Neuronal stem cell (in vitro differentiated cells): ENCODE measurements around the gene ARHGEF33.

Source experiments
- DNase-seq: peaks from one replicate; pipeline ENCODE4 v3.0.0-alpha.2; 2013; ENCODE audit warnings: low spot score
- H2AFZ ChIP-seq: one replicate; pipeline ENCODE4 v1.6.1; 2013; ENCODE audit warnings: mild to moderate bottlenecking, low read length, inconsistent platforms
- H2AK5ac ChIP-seq: 2 replicates; pipeline ENCODE4 v1.6.1; 2013; ENCODE audit warnings: low read depth, mild to moderate bottlenecking, inconsistent platforms, low read length, moderate library complexity, mixed read lengths
- H2BK120ac ChIP-seq: 2 replicates; pipeline ENCODE4 v1.6.1; 2013; ENCODE audit warnings: low read depth, mild to moderate bottlenecking, inconsistent platforms, low read length, moderate library complexity, mixed read lengths
- H2BK12ac ChIP-seq: one replicate; pipeline ENCODE4 v1.6.1; 2013; ENCODE audit warnings: low read length, inconsistent platforms
- H2BK15ac ChIP-seq: 2 replicates; pipeline ENCODE4 v1.6.1; 2013; ENCODE audit warnings: mild to moderate bottlenecking, low read length, inconsistent platforms, mixed read lengths
- H2BK5ac ChIP-seq: one replicate; pipeline ENCODE4 v1.6.1; 2013; ENCODE audit warnings: inconsistent platforms, mild to moderate bottlenecking, low read length, moderate library complexity
- H3K14ac ChIP-seq: one replicate; pipeline ENCODE4 v1.6.1; 2013; ENCODE audit warnings: low read length, inconsistent platforms
- H3K18ac ChIP-seq: 2 replicates; pipeline ENCODE4 v1.6.1; 2013; ENCODE audit warnings: low read length, inconsistent platforms
- H3K23ac ChIP-seq: 2 replicates; pipeline ENCODE4 v1.6.1; 2013; ENCODE audit warnings: low read depth, mild to moderate bottlenecking, mixed read lengths, low read length, inconsistent platforms; ENCODE audit not compliant: poor library complexity
- H3K27ac ChIP-seq: replicated peaks from 3 replicates; pipeline ENCODE4 v1.5.1; 2013; ENCODE audit warnings: low read length, inconsistent platforms
- H3K27me3 ChIP-seq, 3 experiments: 2 replicates each; pipeline ENCODE4 v1.6.1; 2013; ENCODE audit warnings: low read length in 3 of 3, mild to moderate bottlenecking in 2 of 3, inconsistent platforms in 1 of 3, low read depth in 1 of 3, mixed read lengths in 1 of 3, moderate library complexity in 1 of 3; ENCODE audit not compliant: control insufficient read depth in 3 of 3, insufficient read depth in 3 of 3
- H3K36me3 ChIP-seq, 2 donors: replicated peaks in 1 of 2; 2 replicates each; pipeline ENCODE4 v1.6.1; 2013; ENCODE audit warnings: low read length in 2 of 2; ENCODE audit not compliant: control insufficient read depth in 2 of 2, insufficient read depth in 2 of 2
- H3K4ac ChIP-seq: 2 replicates; pipeline ENCODE4 v1.6.1; 2013; ENCODE audit warnings: inconsistent platforms, mild to moderate bottlenecking, low read length, moderate library complexity
- H3K4me1 ChIP-seq, 2 donors: 1 replicate in 1 of 2; 2 replicates in 1 of 2; pipeline ENCODE4 v1.6.1; 2013; ENCODE audit warnings: low read length in 2 of 2, low read depth in 1 of 2; ENCODE audit not compliant: control insufficient read depth in 2 of 2, insufficient read depth in 1 of 2
- H3K4me2 ChIP-seq: one replicate; pipeline ENCODE4 v1.6.1; 2013; ENCODE audit warnings: mild to moderate bottlenecking, low read length, inconsistent platforms; ENCODE audit not compliant: insufficient read depth, poor library complexity, severe bottlenecking
- H3K4me3 ChIP-seq, 2 donors: 2 replicates each; pipeline ENCODE4 v1.5.1; 2013; ENCODE audit warnings: low read length in 2 of 2, mild to moderate bottlenecking in 2 of 2, inconsistent platforms in 1 of 2, moderate library complexity in 1 of 2
- H3K79me1 ChIP-seq: one replicate; pipeline ENCODE4 v1.6.1; 2013; ENCODE audit warnings: low read depth, mild to moderate bottlenecking, inconsistent platforms, low read length, moderate library complexity
- H3K9ac ChIP-seq: one replicate; pipeline ENCODE4 v1.6.1; 2013; ENCODE audit warnings: mild to moderate bottlenecking, low read depth, low read length, inconsistent platforms; ENCODE audit not compliant: poor library complexity
- H3K9me3 ChIP-seq, 2 donors: replicated peaks in 1 of 2; 2 replicates each; pipeline versions ENCODE3 to v1.6.1; 2013; ENCODE audit warnings: low read length in 2 of 2, mild to moderate bottlenecking in 2 of 2, inconsistent platforms in 1 of 2, low read depth in 1 of 2, mixed read lengths in 1 of 2, moderate library complexity in 1 of 2; ENCODE audit not compliant: control insufficient read depth in 2 of 2, insufficient read depth in 1 of 2
- H4K8ac ChIP-seq: one replicate; pipeline ENCODE4 v1.6.1; 2013; ENCODE audit warnings: low read depth, mild to moderate bottlenecking, inconsistent platforms, low read length, moderate library complexity
- H4K91ac ChIP-seq: one replicate; pipeline ENCODE4 v1.6.1; 2013; ENCODE audit warnings: low read length, low read depth, mild to moderate bottlenecking, inconsistent platforms; ENCODE audit not compliant: poor library complexity
- WGBS, 2 donors: extraction: QIAGEN DNeasy Blood & Tissue Kit; methylation state at CpG; one replicate each; pipeline ENCODE4 v1.1.7; 2013; ENCODE audit warnings: missing lambda C conversion rate in 2 of 2, mixed read lengths in 1 of 2; ENCODE audit not compliant: insufficient read length in 2 of 2, insufficient replicate concordance in 1 of 2; ENCODE audit errors: extremely low coverage in 2 of 2; 5-methylcytosine and 5-hydroxymethylcytosine counted together

ARHGEF33 gene

GRCh38 chr2:38887347-38887746 is 2.3 kb upstream of the ARHGEF33 start:
- H3K27me3 ChIP-seq = no peaks in the 10 kb centered on the region
- WGBS, 2 donors = no CpG with 5 or more reads among the region's 4 CpGs

GRCh38 chr2:38887902-38888554 is 1.6 kb upstream of the ARHGEF33 start:
- Histone ChIP-seq H3K79me1 (no peaks in the 10 kb centered on the region), H2BK15ac (no peak overlapping the region), H3K4me2 (no peak overlapping the region), H4K91ac (no peak overlapping the region), H3K36me3 (no peaks in the 10 kb centered on the region), H2BK5ac (no peak overlapping the region), H2AK5ac (no peak overlapping the region), H2BK120ac (no peak overlapping the region), H3K9me3 (no peaks in the 10 kb centered on the region), H2AFZ (no peak overlapping the region), H3K27me3 (no peaks in the 10 kb centered on the region), H3K14ac (no peak overlapping the region), H3K4ac (no peak overlapping the region), H3K4me1 (no peaks in the 10 kb centered on the region), H3K27ac (no peak overlapping the region), H3K4me3 (no peak overlapping the region), H3K23ac (no peak overlapping the region), H3K9ac (no peak overlapping the region), H4K8ac (no peak overlapping the region), H2BK12ac (no peak overlapping the region), H3K18ac (no peak overlapping the region)
- no peak for DNase-seq
- WGBS, 2 donors = no CpG with 5 or more reads among the region's 1 CpG

More at GRCh38 chr2:38887347-38887746, 2.3 kb upstream of the ARHGEF33 start:
- Histone ChIP-seq H3K4me3 (no peak overlapping the region), H3K4me2 (no peak overlapping the region), H3K36me3 (no peaks in the 10 kb centered on the region), H2BK5ac (no peak overlapping the region), H3K79me1 (no peaks in the 10 kb centered on the region), H3K9ac (no peak overlapping the region), H2BK12ac (no peak overlapping the region), H4K8ac (no peak overlapping the region), H3K4ac (no peak overlapping the region), H2BK15ac (no peak overlapping the region), H3K18ac (no peak overlapping the region), H2BK120ac (no peak overlapping the region), H2AFZ (no peak overlapping the region), H3K14ac (no peak overlapping the region), H3K9me3 (no peaks in the 10 kb centered on the region), H3K23ac (no peak overlapping the region), H3K27ac (no peak overlapping the region), H3K4me1 (no peaks in the 10 kb centered on the region), H2AK5ac (no peak overlapping the region), H4K91ac (no peak overlapping the region)
- DNase-seq = no peak

DNA sequence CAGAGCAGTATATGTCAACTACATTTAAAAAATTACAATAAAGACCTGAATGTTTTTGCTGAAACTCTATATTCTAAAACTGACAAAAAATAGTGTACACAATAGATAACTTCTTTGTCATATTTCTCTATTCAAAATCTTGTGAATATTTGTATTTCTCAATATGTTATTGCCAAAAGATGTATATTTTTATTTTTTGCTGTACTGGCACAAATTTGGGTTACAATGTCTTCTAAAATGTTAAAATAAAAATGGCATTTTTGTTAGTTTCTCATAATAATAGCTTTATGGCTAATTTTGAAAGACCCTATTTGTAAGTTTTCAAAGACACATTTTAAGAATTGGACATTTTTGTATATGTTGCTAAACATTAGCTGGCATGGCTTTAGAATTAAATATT is 630 bp upstream of the ARHGEF33 start:
- H2BK12ac ChIP-seq = no peak overlapping the region
- H3K27me3 ChIP-seq = no peaks in the 10 kb centered on the region
- no peaks in the 10 kb centered on the region for H3K36me3 ChIP-seq
- no peak overlapping the region for H4K91ac ChIP-seq
- H3K79me1 ChIP-seq = no peaks in the 10 kb centered on the region
- H3K4me3 ChIP-seq = no peak overlapping the region
- no peak overlapping the region for H2BK15ac ChIP-seq
- no peak overlapping the region for H2BK120ac ChIP-seq
- H2AK5ac ChIP-seq = no peak overlapping the region
- no peak overlapping the region for H2AFZ ChIP-seq
- H3K4me2 ChIP-seq = no peak overlapping the region
- no peak overlapping the region for H3K18ac ChIP-seq
- no peaks in the 10 kb centered on the region for H3K4me1 ChIP-seq
- no peak overlapping the region for H3K9ac ChIP-seq
- H4K8ac ChIP-seq = no peak overlapping the region
- H3K23ac ChIP-seq = no peak overlapping the region
- no peak overlapping the region for H3K4ac ChIP-seq
- H2BK5ac ChIP-seq = no peak overlapping the region
- no peak overlapping the region for H3K14ac ChIP-seq
- no peak overlapping the region for H3K27ac ChIP-seq
- no peaks in the 10 kb centered on the region for H3K9me3 ChIP-seq
- no peak for DNase-seq

DNA sequence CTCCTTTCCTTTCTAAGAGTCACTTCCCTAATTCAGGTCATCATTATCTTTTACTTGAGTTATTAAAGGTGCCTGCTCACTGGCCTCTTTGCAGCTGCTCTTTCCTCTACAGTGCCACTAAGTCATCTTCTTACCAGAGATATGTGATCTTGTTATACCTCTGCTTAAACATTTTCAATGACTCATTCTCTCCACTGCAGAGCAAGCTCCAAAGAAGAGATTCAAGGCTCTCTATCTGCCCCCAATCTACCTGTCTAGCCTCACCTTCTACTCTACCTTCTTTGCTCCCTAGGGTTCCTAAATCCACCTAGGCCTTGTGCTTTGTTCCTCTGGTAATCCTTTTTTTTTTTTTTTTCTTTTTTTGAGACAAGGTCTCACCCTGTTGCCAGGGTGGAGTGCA is 3.1 kb downstream of the ARHGEF33 start:
- H3K23ac ChIP-seq = no peak overlapping the region
- H3K4me2 ChIP-seq = no peak overlapping the region
- no peaks in the 10 kb centered on the region for H3K27me3 ChIP-seq
- H3K4me3 ChIP-seq = no peak overlapping the region
- no peak overlapping the region for H3K9ac ChIP-seq
- no peak overlapping the region for H2AK5ac ChIP-seq
- no peak for DNase-seq
- no peaks in the 10 kb centered on the region for H3K79me1 ChIP-seq
- no peak overlapping the region for H4K91ac ChIP-seq
- no peak overlapping the region for H2BK15ac ChIP-seq
- no peak overlapping the region for H3K14ac ChIP-seq
- H2AFZ ChIP-seq = no peak overlapping the region
- no peaks in the 10 kb centered on the region for H3K4me1 ChIP-seq
- no peaks in the 10 kb centered on the region for H3K36me3 ChIP-seq
- H3K9me3 ChIP-seq = no peaks in the 10 kb centered on the region
- no peak overlapping the region for H2BK12ac ChIP-seq
- H3K18ac ChIP-seq = no peak overlapping the region
- H3K27ac ChIP-seq = no peak overlapping the region
- H2BK5ac ChIP-seq = no peak overlapping the region
- no peak overlapping the region for H4K8ac ChIP-seq
- H3K4ac ChIP-seq = no peak overlapping the region
- H2BK120ac ChIP-seq = no peak overlapping the region
